ENCODE measurements around the gene SRCIN1. TPM values are rescaled to one million over a fixed set of nuclear protein-coding genes. Genes with fewer than 3 reads are reported as not detected.

Gene SRCIN1
- total RNA-seq, 2 donors from 2014 or later, result 0.52 to 1.1 TPM

DNA sequence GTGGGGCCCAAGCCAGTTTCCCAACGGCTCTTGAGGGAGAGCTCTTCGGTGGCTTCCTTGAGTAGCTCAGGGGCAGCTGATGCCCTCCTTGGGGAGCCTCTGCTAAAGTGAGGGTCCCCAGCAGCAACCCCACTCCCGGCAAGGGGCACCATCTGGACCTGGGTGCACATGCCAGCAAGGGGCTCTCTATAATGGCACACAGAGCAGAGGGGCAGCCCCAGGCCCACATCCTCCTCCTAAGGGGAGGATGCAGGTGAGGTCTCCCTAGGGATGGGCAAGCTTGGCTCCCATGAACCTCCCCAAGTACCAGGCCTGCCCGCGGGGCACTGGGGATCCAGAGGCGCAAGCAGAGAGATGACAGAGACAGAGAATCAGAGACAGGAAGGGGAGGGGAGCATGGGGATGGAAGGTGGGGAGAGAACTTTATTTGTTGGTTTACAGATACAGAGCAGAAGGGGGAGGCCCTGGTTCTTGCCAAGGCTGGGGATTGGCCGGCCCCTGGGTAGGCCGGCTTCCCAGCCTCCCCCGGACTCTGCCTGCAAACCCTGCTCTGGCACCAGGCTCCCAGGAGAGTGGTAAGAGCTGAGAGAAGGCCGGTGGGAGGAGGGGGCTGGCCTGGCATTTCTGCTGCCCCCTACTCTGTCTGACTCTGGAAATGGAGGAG, 61.4 kb downstream of the SRCIN1 start:
- no peak for DNase-seq (ENCODE audit: low spot score)
- TF ChIP-seq, protein P1, sequence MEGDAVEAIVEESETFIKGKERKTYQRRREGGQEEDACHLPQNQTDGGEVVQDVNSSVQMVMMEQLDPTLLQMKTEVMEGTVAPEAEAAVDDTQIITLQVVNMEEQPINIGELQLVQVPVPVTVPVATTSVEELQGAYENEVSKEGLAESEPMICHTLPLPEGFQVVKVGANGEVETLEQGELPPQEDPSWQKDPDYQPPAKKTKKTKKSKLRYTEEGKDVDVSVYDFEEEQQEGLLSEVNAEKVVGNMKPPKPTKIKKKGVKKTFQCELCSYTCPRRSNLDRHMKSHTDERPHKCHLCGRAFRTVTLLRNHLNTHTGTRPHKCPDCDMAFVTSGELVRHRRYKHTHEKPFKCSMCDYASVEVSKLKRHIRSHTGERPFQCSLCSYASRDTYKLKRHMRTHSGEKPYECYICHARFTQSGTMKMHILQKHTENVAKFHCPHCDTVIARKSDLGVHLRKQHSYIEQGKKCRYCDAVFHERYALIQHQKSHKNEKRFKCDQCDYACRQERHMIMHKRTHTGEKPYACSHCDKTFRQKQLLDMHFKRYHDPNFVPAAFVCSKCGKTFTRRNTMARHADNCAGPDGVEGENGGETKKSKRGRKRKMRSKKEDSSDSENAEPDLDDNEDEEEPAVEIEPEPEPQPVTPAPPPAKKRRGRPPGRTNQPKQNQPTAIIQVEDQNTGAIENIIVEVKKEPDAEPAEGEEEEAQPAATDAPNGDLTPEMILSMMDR (IDR thresholded peaks at IDR 0.05), result no peak
- Histone ChIP-seq H3K4me3 (no peak overlapping the region), H3K36me3 (no peaks in the 10 kb centered on the region), H3K4me1 (no peaks in the 10 kb centered on the region), H3K27ac (no peak overlapping the region), H3K27me3 (no peaks in the 10 kb centered on the region), H3K9me3 (no peaks in the 10 kb centered on the region)

DNA sequence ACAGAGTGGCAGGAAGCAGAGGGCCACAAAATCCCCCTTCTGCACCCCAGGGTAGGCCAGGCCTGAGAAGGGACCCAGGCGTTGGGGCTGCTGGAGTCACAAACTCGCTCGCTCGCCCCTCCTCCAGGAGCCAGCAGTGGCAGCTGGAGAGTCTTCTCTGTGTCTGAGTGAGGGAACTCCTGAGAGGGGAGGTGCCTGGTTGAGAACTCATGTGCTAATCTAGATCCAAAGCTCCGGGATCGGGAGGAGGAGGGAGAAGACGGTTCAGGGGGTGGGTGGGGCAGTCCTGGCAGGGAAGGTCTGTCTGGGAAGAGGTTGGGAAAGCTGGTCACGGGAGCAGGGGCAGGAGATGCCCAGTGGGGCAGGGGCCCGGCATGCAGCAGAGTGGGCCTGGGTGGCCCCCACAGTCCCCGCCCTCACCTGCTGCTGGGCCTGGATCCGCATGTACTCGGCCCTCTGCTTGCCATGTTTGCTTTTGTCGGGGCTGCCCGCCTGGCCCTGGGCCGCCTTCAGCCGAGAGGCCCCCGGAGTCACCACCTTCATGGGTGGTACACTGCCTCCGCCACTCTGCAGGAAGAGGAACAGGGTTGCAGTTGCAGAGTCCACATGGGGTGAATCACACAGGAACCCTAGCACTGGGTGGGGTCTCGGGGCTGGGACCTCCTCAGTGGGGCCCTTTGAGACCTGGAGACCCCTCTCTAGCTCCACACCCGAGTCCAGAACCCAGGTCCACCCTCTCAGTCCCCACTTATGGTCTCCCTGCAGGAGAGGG, 62.2 kb downstream of the SRCIN1 start:
- Histone ChIP-seq H3K27me3 (no peaks in the 10 kb centered on the region), H3K27ac (no peak overlapping the region), H3K4me3 (no peak overlapping the region), H3K36me3 (no peaks in the 10 kb centered on the region), H3K9me3 (no peaks in the 10 kb centered on the region), H3K4me1 (no peaks in the 10 kb centered on the region)
- no peak for DNase-seq (ENCODE audit: low spot score)
- TF ChIP-seq, protein P1 (IDR thresholded peaks at IDR 0.05), result no peak

DNA sequence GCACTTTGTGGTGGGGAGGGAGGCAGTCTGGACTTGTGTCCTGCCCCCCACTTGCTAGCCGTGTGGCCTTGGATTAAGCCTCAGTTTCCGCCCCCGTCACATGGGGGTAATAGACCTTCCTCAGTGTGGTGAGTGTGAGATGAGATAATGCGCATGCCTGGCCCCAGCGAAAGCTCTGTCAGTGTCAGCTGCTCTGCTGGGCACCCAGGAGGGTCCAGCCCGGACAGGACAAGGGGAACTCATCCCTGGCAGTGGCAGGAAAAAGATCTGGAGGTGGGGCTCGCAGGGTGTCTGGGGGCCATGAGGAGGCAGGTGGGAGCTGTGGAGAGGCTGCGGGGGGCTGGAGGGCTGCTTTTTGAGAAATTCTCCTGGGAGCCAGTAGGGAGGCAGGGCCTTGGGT, 63.5 kb downstream of the SRCIN1 start:
- no peak for DNase-seq (ENCODE audit: low spot score)
- H3K36me3 ChIP-seq, result no peaks in the 10 kb centered on the region
- no peaks in the 10 kb centered on the region for H3K4me1 ChIP-seq
- no peaks in the 10 kb centered on the region for H3K9me3 ChIP-seq
- H3K4me3 ChIP-seq, result no peak overlapping the region
- H3K27me3 ChIP-seq, result no peaks in the 10 kb centered on the region
- no peak overlapping the region for H3K27ac ChIP-seq
- TF ChIP-seq, protein P1 (IDR thresholded peaks at IDR 0.05), result no peak

DNA sequence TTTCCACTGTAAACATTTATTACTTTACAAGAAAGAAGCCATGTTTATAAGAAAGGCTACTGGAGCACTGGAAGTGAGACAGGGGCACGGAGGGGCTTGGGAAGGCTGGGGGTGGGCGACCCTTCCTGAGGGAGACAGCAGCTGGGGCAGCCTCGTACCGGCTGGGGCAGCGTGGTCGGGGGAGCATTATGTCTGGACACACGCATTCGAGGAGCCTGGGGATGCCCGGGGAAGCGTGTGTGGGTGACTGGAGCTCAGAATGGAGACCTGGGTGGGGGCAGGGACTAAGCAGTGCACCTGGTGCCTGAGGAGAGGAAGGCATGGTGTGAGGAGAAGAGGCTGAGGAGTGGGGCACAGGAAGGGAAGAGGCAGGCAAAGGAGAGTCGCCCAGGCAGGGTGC, 64.5 kb downstream of the SRCIN1 start:
- TF ChIP-seq, protein P1 (IDR thresholded peaks at IDR 0.05), result no peak
- DNase-seq (ENCODE audit: low spot score), result no peak
- Histone ChIP-seq H3K4me3 (no peak overlapping the region), H3K9me3 (no peaks in the 10 kb centered on the region), H3K36me3 (no peaks in the 10 kb centered on the region), H3K27me3 (no peaks in the 10 kb centered on the region), H3K4me1 (no peaks in the 10 kb centered on the region), H3K27ac (no peak overlapping the region)

DNA sequence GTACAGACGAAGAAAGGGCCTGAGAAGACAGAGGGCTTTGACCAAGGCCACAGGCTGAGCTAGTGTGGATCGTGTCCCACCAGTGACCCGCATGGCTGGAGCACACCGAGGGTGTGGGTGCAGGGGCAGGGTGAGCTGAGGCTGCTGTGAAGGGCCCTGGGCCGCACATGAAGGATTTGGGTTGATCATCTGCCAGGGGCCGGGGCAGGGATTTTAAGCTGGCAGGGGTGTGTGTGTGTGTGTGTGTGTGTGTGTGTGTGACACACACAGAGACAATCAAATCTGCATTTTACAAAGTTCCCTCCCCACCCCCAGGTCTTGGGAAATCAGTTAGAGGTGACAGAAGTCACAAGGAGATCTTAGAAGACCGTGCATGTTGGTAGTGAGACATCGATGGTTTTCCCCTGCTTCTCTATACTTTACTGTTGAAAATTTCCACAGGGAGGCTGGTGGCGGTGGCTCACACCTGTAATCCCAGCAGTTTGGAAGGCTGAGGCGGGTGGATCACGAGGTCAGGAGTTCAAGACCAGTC, 65.2 kb downstream of the SRCIN1 start:
- no peaks in the 10 kb centered on the region for H3K27me3 ChIP-seq
- no peaks in the 10 kb centered on the region for H3K36me3 ChIP-seq
- H3K9me3 ChIP-seq, result no peaks in the 10 kb centered on the region
- H3K4me3 ChIP-seq, result no peak overlapping the region
- TF ChIP-seq, protein P1 (IDR thresholded peaks at IDR 0.05), result no peak
- H3K4me1 ChIP-seq, result no peaks in the 10 kb centered on the region
- H3K27ac ChIP-seq, result no peak overlapping the region
- no peak for DNase-seq (ENCODE audit: low spot score)

Data from right atrium auricular region (tissue), 2 donors.